NCI-H774 (cell line): Measurements from ENCODE around the gene SLC44A3.

ENCODE experiments used
- DNase-seq: peaks from one replicate; lab custom pipeline; 2025; lab: John Stamatoyannopoulos, UW

Gene SLC44A3

GRCh38 chr1:94819945-94820746, at the start of gene SLC44A3:
TSS of gene SLC44A3 (plus strand) at chr1:94820357. CDS start at chr1:94820452, 95 bp downstream.
- DNase-seq, result peak; percentile 49

GRCh38 chr1:94772230-94772641, 47.9 kb upstream of the SLC44A3 start:
- DNase-seq, result no peak

GRCh38 chr1:94772845-94773244, 47.3 kb upstream of the SLC44A3 start:
- DNase-seq, result no peak

- DNase-seq, result no peak
Observed at GRCh38 chr1:94773296-94773809, 46.8 kb upstream of the SLC44A3 start.

GRCh38 chr1:94773931-94774422, 46.2 kb upstream of the SLC44A3 start:
- no peak for DNase-seq

GRCh38 chr1:94776474-94776873, 43.7 kb upstream of the SLC44A3 start:
- DNase-seq, result no peak

- no peak for DNase-seq
Observed at GRCh38 chr1:94777281-94777680, 42.9 kb upstream of the SLC44A3 start.

GRCh38 chr1:94778808-94779207, 41.3 kb upstream of the SLC44A3 start:
- DNase-seq, result no peak

GRCh38 chr1:94783342-94784189, 36.6 kb upstream of the SLC44A3 start:
- no peak for DNase-seq

GRCh38 chr1:94784190-94784515, 36.0 kb upstream of the SLC44A3 start:
- no peak for DNase-seq

GRCh38 chr1:94787691-94788090, 32.5 kb upstream of the SLC44A3 start:
- no peak for DNase-seq

GRCh38 chr1:94790246-94790645, 29.9 kb upstream of the SLC44A3 start:
- no peak for DNase-seq

- no peak for DNase-seq
Observed at GRCh38 chr1:94790670-94791069, 29.5 kb upstream of the SLC44A3 start.

GRCh38 chr1:94792473-94793295, 27.5 kb upstream of the SLC44A3 start:
- DNase-seq, result no peak

GRCh38 chr1:94793296-94793656, 26.9 kb upstream of the SLC44A3 start:
- no peak for DNase-seq

GRCh38 chr1:94795434-94795833, 24.7 kb upstream of the SLC44A3 start:
- no peak for DNase-seq

- no peak for DNase-seq
Observed at GRCh38 chr1:94796266-94796665, 23.9 kb upstream of the SLC44A3 start.

GRCh38 chr1:94797291-94797690, 22.9 kb upstream of the SLC44A3 start:
- no peak for DNase-seq

- DNase-seq, result no peak
Observed at GRCh38 chr1:94798054-94798453, 22.1 kb upstream of the SLC44A3 start.

- no peak for DNase-seq
Observed at GRCh38 chr1:94798462-94798861, 21.7 kb upstream of the SLC44A3 start.

GRCh38 chr1:94799206-94799605, 21.0 kb upstream of the SLC44A3 start:
- no peak for DNase-seq

GRCh38 chr1:94801919-94802546, 18.1 kb upstream of the SLC44A3 start:
- DNase-seq, result no peak
